Caco-2 (cell line): ENCODE results near the gene C2. TPM values are rescaled to one million over a fixed set of nuclear protein-coding genes. Genes with fewer than 3 reads are reported as not detected.

ENCODE experiments used
- BruUV-seq: library from RNA; stranded (reverse); fragments of 400-500 nt; replicated peaks from 2 replicates; lab custom pipeline; 2021; lab: Mats Ljungman, UMichigan
- CTCF ChIA-PET: fragments of 300-600 bp; sonication (Branson Sonifier 250); formaldehyde crosslinking; loops from one replicate; lab custom pipeline; 2022; ENCODE audit warnings: antibody characterized with exemption; lab: Charles Lee
- POLR2A ChIA-PET: fragments of 300-600 bp; sonication (Branson Sonifier 250); formaldehyde crosslinking; loops from one replicate; lab custom pipeline; 2022; ENCODE audit warnings: antibody characterized with exemption; lab: Charles Lee
- DNase-seq, 2 experiments: peaks; one replicate each; pipeline versions ENCODE4 v3.0.0 to v3.0.0-alpha.2; 2020 to 2022
- H3K27me3 ChIP-seq: replicated peaks from 2 replicates; pipeline ENCODE4 v1.6.0; 2011; ENCODE audit warnings: low read length; ENCODE audit not compliant: control insufficient read depth, insufficient read depth
- H3K36me3 ChIP-seq: 2 replicates; pipeline ENCODE4 v1.5.1; 2011; ENCODE audit warnings: low read length; ENCODE audit not compliant: control insufficient read depth, insufficient read depth
- H3K4me1 ChIP-seq: fragments of 250-450 bp; sonication (Bioruptor Pico); 2 replicates; pipeline ENCODE4 v1.5.1; 2020; ENCODE audit warnings: mild to moderate bottlenecking
- H3K4me3 ChIP-seq: 2 replicates; pipeline ENCODE4 v1.5.1; 2011; ENCODE audit warnings: low read depth, mild to moderate bottlenecking, control low read depth, low read length
- H3K9me3 ChIP-seq: fragments of 250-450 bp; sonication (Bioruptor Pico); 2 replicates; pipeline ENCODE4 v1.5.1; 2020; ENCODE audit warnings: mild to moderate bottlenecking, moderate library complexity
- H3K27ac Mint-ChIP-seq: one replicate; pipeline ENCODE4 v1.8.0; 2022; ENCODE audit warnings: mixed read lengths; ENCODE audit not compliant: unreplicated experiment
- H3K27me3 Mint-ChIP-seq: one replicate; pipeline ENCODE4 v1.8.0; 2022; ENCODE audit warnings: mixed read lengths; ENCODE audit not compliant: insufficient read depth, unreplicated experiment
- H3K36me3 Mint-ChIP-seq: one replicate; pipeline ENCODE4 v1.8.0; 2022; ENCODE audit warnings: mild to moderate bottlenecking, mixed read lengths; ENCODE audit not compliant: insufficient read depth, unreplicated experiment
- H3K4me1 Mint-ChIP-seq: one replicate; pipeline ENCODE4 v1.8.0; 2022; ENCODE audit warnings: low read depth, mixed read lengths; ENCODE audit not compliant: unreplicated experiment
- H3K4me3 Mint-ChIP-seq: one replicate; pipeline ENCODE4 v1.8.0; 2022; ENCODE audit warnings: mild to moderate bottlenecking, moderate library complexity, mixed read lengths; ENCODE audit not compliant: unreplicated experiment
- H3K9me3 Mint-ChIP-seq: one replicate; pipeline ENCODE4 v1.8.0; 2022; ENCODE audit warnings: mixed read lengths; ENCODE audit not compliant: unreplicated experiment
- CTCF ChIP-seq, 2 experiments: fragments of 200-600 bp in 1 of 2; IDR thresholded peaks; 1 replicate in 1 of 2; 2 replicates in 1 of 2; pipeline versions ENCODE4 v1.5.1 to v1.8.0; 2011 to 2022; ENCODE audit warnings: antibody characterized with exemption in 1 of 2, control low read depth in 1 of 2, inconsistent platforms in 1 of 2, low read depth in 1 of 2, low read length in 1 of 2, mild to moderate bottlenecking in 1 of 2, moderate library complexity in 1 of 2; ENCODE audit not compliant: insufficient read depth in 1 of 2, severe bottlenecking in 1 of 2, unreplicated experiment in 1 of 2
- intact Hi-C: fragments of 100-400 bp; cut with micrococcal nuclease; formaldehyde crosslinking; loops from one replicate; pipeline ENCODE4 v1.10.0; 2022; ENCODE audit not compliant: unreplicated experiment
- total RNA-seq: library from RNA; stranded (reverse); gene quantifications from 2 replicates; pipeline ENCODE4 v1.2.3, GENCODE V29; 2022

Gene C2
- total RNA-seq, 1 experiment from 2014 or later: 4.8 TPM

- POLR2A ChIA-PET: interaction anchor here (1.0 kb wide), 1 partner anchor 9 kb away, joined by 3 read pairs; the partner anchor contains the start of gene EHMT2
- H3K36me3 ChIP-seq: no peaks in the 10 kb centered on the region; the same call in none of the 2 replicates
- DNase-seq: peak in 1 of 2 experiments; percentile 54
- TSS peak; percentile 35 for BruUV-seq
- H3K4me1 ChIP-seq: no peaks in the 10 kb centered on the region
- Mint-ChIP-seq H3K36me3 (peaks cover 69% of the 10 kb centered on the region), H3K4me3 (no peak overlapping the region), H3K27me3 (no peaks in the 10 kb centered on the region), H3K9me3 (no peaks in the 10 kb centered on the region), H3K27ac (no peak overlapping the region), H3K4me1 (no peaks in the 10 kb centered on the region)
- H3K9me3 ChIP-seq: no peaks in the 10 kb centered on the region
- H3K4me3 ChIP-seq: no peak overlapping the region
- H3K27me3 ChIP-seq: no peaks in the 10 kb centered on the region
- TF ChIP-seq CTCF (IDR thresholded peaks at IDR 0.05; ENCODE audit: insufficient read depth in 1 of 2, low read depth in 1 of 2, low read length in 1 of 2, severe bottlenecking in 1 of 2, unreplicated experiment in 1 of 2): peak; percentile 73
- intact Hi-C loops: no loop called here
- CTCF ChIA-PET: no interaction called here
Measured at GRCh38 chr6:31888276-31889258, 39.0 kb upstream of the C2 start.

GRCh38 chr6:31889331-31889972, 38.1 kb upstream of the C2 start:
- no peaks in the 10 kb centered on the region; the same call in none of the 2 replicates for H3K36me3 ChIP-seq
- DNase-seq: no peak
- H3K4me1 ChIP-seq: no peaks in the 10 kb centered on the region
- H3K36me3 Mint-ChIP-seq: peaks cover 77% of the 10 kb centered on the region
- no peaks in the 10 kb centered on the region for H3K27me3 Mint-ChIP-seq
- POLR2A ChIA-PET: no interaction called here
- CTCF ChIA-PET: no interaction called here
- no peaks in the 10 kb centered on the region for H3K9me3 ChIP-seq
- H3K9me3 Mint-ChIP-seq: no peaks in the 10 kb centered on the region
- H3K4me1 Mint-ChIP-seq: no peaks in the 10 kb centered on the region
- intact Hi-C loops: no loop called here
- H3K4me3 Mint-ChIP-seq: no peak overlapping the region
- BruUV-seq: no TSS peak
- no peaks in the 10 kb centered on the region for H3K27me3 ChIP-seq
- no peak for TF ChIP-seq CTCF (IDR thresholded peaks at IDR 0.05; ENCODE audit: insufficient read depth in 1 of 2, low read depth in 1 of 2, low read length in 1 of 2, severe bottlenecking in 1 of 2, unreplicated experiment in 1 of 2)
- H3K27ac Mint-ChIP-seq: no peak overlapping the region
- H3K4me3 ChIP-seq: no peak overlapping the region

GRCh38 chr6:31892821-31893220, 34.7 kb upstream of the C2 start:
- Histone ChIP-seq H3K27me3 (no peaks in the 10 kb centered on the region), H3K36me3 (no peaks in the 10 kb centered on the region; the same call in none of the 2 replicates)
- BruUV-seq: no TSS peak

More at GRCh38 chr6:31892821-31893220, 34.7 kb upstream of the C2 start:
- Histone ChIP-seq H3K4me3 (no peak overlapping the region), H3K4me1 (peaks cover 3% of the 10 kb centered on the region), H3K9me3 (no peaks in the 10 kb centered on the region)
- no peak for TF ChIP-seq CTCF (IDR thresholded peaks at IDR 0.05; ENCODE audit: insufficient read depth in 1 of 2, low read depth in 1 of 2, low read length in 1 of 2, severe bottlenecking in 1 of 2, unreplicated experiment in 1 of 2)
- Mint-ChIP-seq H3K27me3 (no peaks in the 10 kb centered on the region), H3K36me3 (peaks cover 72% of the 10 kb centered on the region), H3K4me1 (no peaks in the 10 kb centered on the region), H3K4me3 (no peak overlapping the region), H3K27ac (no peak overlapping the region), H3K9me3 (no peaks in the 10 kb centered on the region)
- intact Hi-C loops: no loop called here
- ChIA-PET POLR2A (no interaction called here), CTCF (interaction anchor here (1.7 kb wide), 1 partner anchor 13 kb away, joined by 4 read pairs; no protein-coding TSS in a partner anchor)
- no peak for DNase-seq
